HCT116 (cell line): ENCODE data around the gene RCBTB2. TPM values are rescaled to one million over a fixed set of nuclear protein-coding genes. Genes with fewer than 3 reads are reported as not detected.

ENCODE experiments used
- ATAC-seq: fragments of 200-7000 bp; cut with Tn5 transposase; 2 replicates; pipeline ENCODE4 v1.9.1; 2020; ENCODE audit warnings: mild to moderate bottlenecking, moderate library complexity
- BruUV-seq: library from RNA; stranded (reverse); fragments of 400-500 nt; replicated peaks from 2 replicates; lab custom pipeline; 2021; lab: Mats Ljungman, UMichigan
- CTCF ChIA-PET: fragments of 300-600 bp; sonication (Branson Sonifier 250); formaldehyde crosslinking; loops from one replicate; lab custom pipeline; 2021; ENCODE audit warnings: antibody characterized with exemption; lab: Charles Lee
- POLR2A ChIA-PET: fragments of 300-600, 350-600 bp; sonication (Branson Sonifier 250); formaldehyde crosslinking; loops from one replicate; lab custom pipeline; 2021; ENCODE audit warnings: antibody characterized with exemption; lab: Charles Lee
- RAD21 ChIA-PET, 2 experiments: fragments of 300-600 bp; sonication (Branson Sonifier 250); formaldehyde crosslinking; loops; one replicate each; lab custom pipeline; 2023; ENCODE audit warnings: low total read pairs in 2 of 2; ENCODE audit not compliant: uncharacterized antibody in 2 of 2, unreplicated experiment in 2 of 2, low non-redundant PET in 1 of 2; lab: Charles Lee
- DNase-seq: peaks from one replicate; pipeline ENCODE4 v3.0.0-alpha.2; 2010; ENCODE audit warnings: low read depth, low spot score
- H2AFZ ChIP-seq: fragments of 200-600 bp; shearing (Covaris generic), sonication (generic); 2 replicates; pipeline ENCODE4 v1.6.1; 2017; ENCODE audit warnings: low read depth, mixed run types, mixed read lengths, antibody characterized with exemption, low read length; ENCODE audit not compliant: poor library complexity, severe bottlenecking
- H3K27ac ChIP-seq: 2 replicates; pipeline ENCODE4 v1.5.1; 2012; ENCODE audit warnings: low read depth, low read length
- H3K27me3 ChIP-seq: fragments of 200-600 bp; sonication (generic); 2 replicates; pipeline ENCODE4 v1.6.1; 2016; ENCODE audit warnings: mixed run types, low read length, mixed read lengths; ENCODE audit not compliant: insufficient read depth
- H3K36me3 ChIP-seq, 2 experiments: fragments of 200-500 bp in 1 of 2; fragments of 200-600 bp in 1 of 2; sonication (Bioruptor generic) in 1 of 2; sonication (generic) in 1 of 2; 2 replicates each; pipeline versions ENCODE4 v1.5.1 to v1.6.1; 2014 to 2016; ENCODE audit warnings: low read length in 2 of 2, inconsistent platforms in 1 of 2, mixed read lengths in 1 of 2, mixed run types in 1 of 2; ENCODE audit not compliant: insufficient read depth in 2 of 2, control insufficient read depth in 1 of 2
- H3K4me1 ChIP-seq, 2 experiments: fragments of 200-600 bp in 1 of 2; sonication (generic) in 1 of 2; 2 replicates each; pipeline versions ENCODE4 v1.5.1 to v1.6.1; 2012 to 2017; ENCODE audit warnings: low read length in 2 of 2, inconsistent platforms in 1 of 2, mild to moderate bottlenecking in 1 of 2, mixed read lengths in 1 of 2, mixed run types in 1 of 2, moderate library complexity in 1 of 2; ENCODE audit not compliant: insufficient read depth in 2 of 2, control insufficient read depth in 1 of 2
- H3K4me2 ChIP-seq: fragments of 200-600 bp; sonication (generic); 2 replicates; pipeline ENCODE4 v1.6.1; 2017; ENCODE audit warnings: mixed run types, low read length, mixed read lengths
- H3K4me3 ChIP-seq, 2 experiments: fragments of 200-600 bp in 1 of 2; sonication (generic) in 1 of 2; replicated peaks in 1 of 2; 2 replicates each; pipeline ENCODE4 v1.5.1; 2011 to 2016; ENCODE audit warnings: low read length in 2 of 2, control low read depth in 1 of 2, low read depth in 1 of 2, mild to moderate bottlenecking in 1 of 2, mixed read lengths in 1 of 2, mixed run types in 1 of 2
- H3K79me2 ChIP-seq: fragments of 200-600 bp; sonication (generic); 2 replicates; pipeline ENCODE4 v1.6.1; 2017; ENCODE audit warnings: mild to moderate bottlenecking, mixed run types, low read length, moderate library complexity, mixed read lengths; ENCODE audit not compliant: insufficient read depth
- H3K9ac ChIP-seq: fragments of 200-600 bp; sonication (generic); 2 replicates; pipeline ENCODE4 v1.6.1; 2016; ENCODE audit warnings: low read length, mixed read lengths
- H3K9me2 ChIP-seq: fragments of 200-600 bp; sonication (generic), shearing (Covaris generic); 2 replicates; pipeline ENCODE4 v1.6.1; 2017; ENCODE audit warnings: mixed run types, mild to moderate bottlenecking, moderate library complexity; ENCODE audit not compliant: insufficient read depth
- H3K9me3 ChIP-seq, 2 experiments: fragments of 200-500 bp in 1 of 2; fragments of 200-600 bp in 1 of 2; sonication (Bioruptor generic) in 1 of 2; sonication (generic) in 1 of 2; 2 replicates each; pipeline ENCODE4 v1.6.1; 2014 to 2017; ENCODE audit warnings: low read length in 2 of 2, mixed read lengths in 2 of 2, inconsistent platforms in 1 of 2, low read depth in 1 of 2, mild to moderate bottlenecking in 1 of 2, mixed run types in 1 of 2, moderate library complexity in 1 of 2; ENCODE audit not compliant: control insufficient read depth in 1 of 2, insufficient read depth in 1 of 2
- H4K20me1 ChIP-seq: fragments of 200-600 bp; sonication (generic), shearing (Covaris generic); 2 replicates; pipeline ENCODE4 v1.6.1; 2017; ENCODE audit warnings: mixed run types, mild to moderate bottlenecking, moderate library complexity; ENCODE audit not compliant: insufficient read depth
- CTCF ChIP-seq, 3 experiments: fragments of 200-600 bp in 1 of 3; sonication (generic) in 1 of 3; IDR thresholded peaks in 2 of 3; conservative IDR thresholded peaks in 1 of 3; 2 replicates each; pipeline ENCODE4 v1.5.1; 2012 to 2017; ENCODE audit warnings: low read depth in 2 of 3, low read length in 2 of 3, antibody characterized with exemption in 1 of 3, borderline replicate concordance in 1 of 3, control low read depth in 1 of 3, mild to moderate bottlenecking in 1 of 3, mixed read lengths in 1 of 3, mixed run types in 1 of 3, moderate library complexity in 1 of 3; ENCODE audit not compliant: insufficient read depth in 1 of 3
- ELF1 ChIP-seq: IDR thresholded peaks from 2 replicates; pipeline ENCODE4 v1.6.1; 2012; ENCODE audit warnings: low read depth, borderline replicate concordance
- EZH2 ChIP-seq: fragments of 200-600 bp; sonication (generic); IDR thresholded peaks from 2 replicates; pipeline ENCODE4 v1.6.1; 2017; ENCODE audit warnings: antibody characterized with exemption, mixed run types
- MAX ChIP-seq: IDR thresholded peaks from 2 replicates; pipeline ENCODE4 v1.6.1; 2012
- SP1 ChIP-seq: IDR thresholded peaks from 2 replicates; pipeline ENCODE4 v1.6.1; 2012; ENCODE audit warnings: low read depth
- SRF ChIP-seq: IDR thresholded peaks from 2 replicates; pipeline ENCODE4 v1.6.1; 2012; ENCODE audit warnings: low read depth
- ZBTB33 ChIP-seq: IDR thresholded peaks from 2 replicates; pipeline ENCODE4 v1.6.1; 2011; ENCODE audit warnings: mild to moderate bottlenecking, low read length, moderate library complexity; ENCODE audit not compliant: insufficient replicate concordance; ENCODE audit errors: extremely low read depth
- intact Hi-C: fragments of 100-400 bp; cut with micrococcal nuclease; formaldehyde crosslinking; loops from 2 replicates; pipeline ENCODE4 v1.10.0; 2022
- total RNA-seq: library from RNA; stranded (reverse); gene quantifications from one replicate; pipeline ENCODE4 v1.2.1, GENCODE V29; 2021; ENCODE audit not compliant: unreplicated experiment

Gene RCBTB2
- total RNA-seq, 1 experiment from 2014 or later = 1.3 TPM

- H3K9me3 ChIP-seq = no peaks in the 10 kb centered on the region
- H3K9ac ChIP-seq = no peak overlapping the region
- TF ChIP-seq CTCF (IDR thresholded peaks at IDR 0.05 in 2 of 3, conservative IDR thresholded peaks at IDR 0.05 in 1 of 3; ENCODE audit: borderline replicate concordance in 1 of 3, insufficient read depth in 1 of 3, low read depth in 2 of 3, low read length in 2 of 3) (no peak), ELF1 (no peak), ZBTB33 (no peak), SP1 (no peak), SRF (no peak), EZH2 (no peak), MAX (no peak)
- no peak overlapping the region for H2AFZ ChIP-seq
- POLR2A ChIA-PET = no interaction called here
- no peaks in the 10 kb centered on the region for H4K20me1 ChIP-seq
- RAD21 ChIA-PET = no interaction called here
- CTCF ChIA-PET = no interaction called here
- no peaks in the 10 kb centered on the region for H3K4me1 ChIP-seq
- H3K27me3 ChIP-seq = no peaks in the 10 kb centered on the region
- intact Hi-C loops = no loop called here
- no peaks in the 10 kb centered on the region; a peak in 1 of 4 replicates for H3K36me3 ChIP-seq
- ATAC-seq (no peak), DNase-seq (no peak)
- no peak overlapping the region for H3K4me3 ChIP-seq
- H3K79me2 ChIP-seq = no peaks in the 10 kb centered on the region
- no TSS peak for BruUV-seq
- no peaks in the 10 kb centered on the region for H3K9me2 ChIP-seq
- no peak overlapping the region for H3K27ac ChIP-seq
- H3K4me2 ChIP-seq = no peak overlapping the region
These were observed 54.5 kb downstream of the RCBTB2 start for GRCh38 chr13:48478391-48478790.
